Gastroesophageal sphincter (tissue), 3 donors: ENCODE data around the gene HM13.
"Not testable (repeated sequence)": the region's sequence is repeated elsewhere in the genome, so short reads cannot be mapped to it uniquely, and the experiment has no call there.

Experiments
- EP300 ChIP-seq: sonication (generic); formaldehyde crosslinking; IDR thresholded peaks from one replicate; pipeline ENCODE4 v1.6.1; 2017; ENCODE audit warnings: antibody characterized with exemption, mild to moderate bottlenecking
- POLR2A ChIP-seq, 2 donors: fragments of 450-650 bp; IDR thresholded peaks; one replicate each; pipeline ENCODE4 v1.6.1; 2017; ENCODE audit warnings: antibody characterized with exemption in 2 of 2, mild to moderate bottlenecking in 2 of 2, moderate library complexity in 1 of 2
- POLR2AphosphoS5 ChIP-seq: sonication (generic); formaldehyde crosslinking; IDR thresholded peaks from one replicate; pipeline ENCODE4 v1.6.1; 2017; ENCODE audit warnings: antibody characterized with exemption
- TF ChIP-seq, protein P1 (sequence below), 4 experiments: fragments of 200-600 bp in 2 of 4; fragments of 450-650 bp in 2 of 4; sonication (generic) in 1 of 4; IDR thresholded peaks; one replicate each; pipeline ENCODE4 v1.5.1; 2017 to 2019; ENCODE audit warnings: antibody characterized with exemption in 4 of 4, mild to moderate bottlenecking in 2 of 4, moderate library complexity in 2 of 4

DNA sequence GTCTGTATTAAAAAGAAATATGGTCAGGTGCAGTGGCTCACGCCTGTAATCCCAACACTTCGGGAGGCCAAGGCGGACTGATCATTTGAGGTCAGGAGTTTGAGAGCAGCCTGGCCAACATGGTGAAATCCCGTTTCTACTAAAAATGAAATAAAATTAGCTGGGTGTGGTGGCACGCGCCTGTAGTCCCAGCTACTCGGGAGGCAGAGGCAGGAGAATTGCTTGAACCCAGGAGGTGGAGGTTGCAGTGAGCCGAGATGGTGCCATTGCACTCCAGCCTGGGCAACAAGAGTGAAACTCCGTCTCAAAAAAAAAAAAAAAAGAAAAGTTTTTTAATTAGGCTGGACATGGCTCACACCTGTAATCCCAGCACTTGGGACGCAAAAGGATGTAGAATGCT, 60.7 kb downstream of the HM13 start:
- not testable (repeated sequence) for TF ChIP-seq POLR2A (IDR thresholded peaks at IDR 0.05); POLR2AphosphoS5; EP300
- TF ChIP-seq, protein P1, sequence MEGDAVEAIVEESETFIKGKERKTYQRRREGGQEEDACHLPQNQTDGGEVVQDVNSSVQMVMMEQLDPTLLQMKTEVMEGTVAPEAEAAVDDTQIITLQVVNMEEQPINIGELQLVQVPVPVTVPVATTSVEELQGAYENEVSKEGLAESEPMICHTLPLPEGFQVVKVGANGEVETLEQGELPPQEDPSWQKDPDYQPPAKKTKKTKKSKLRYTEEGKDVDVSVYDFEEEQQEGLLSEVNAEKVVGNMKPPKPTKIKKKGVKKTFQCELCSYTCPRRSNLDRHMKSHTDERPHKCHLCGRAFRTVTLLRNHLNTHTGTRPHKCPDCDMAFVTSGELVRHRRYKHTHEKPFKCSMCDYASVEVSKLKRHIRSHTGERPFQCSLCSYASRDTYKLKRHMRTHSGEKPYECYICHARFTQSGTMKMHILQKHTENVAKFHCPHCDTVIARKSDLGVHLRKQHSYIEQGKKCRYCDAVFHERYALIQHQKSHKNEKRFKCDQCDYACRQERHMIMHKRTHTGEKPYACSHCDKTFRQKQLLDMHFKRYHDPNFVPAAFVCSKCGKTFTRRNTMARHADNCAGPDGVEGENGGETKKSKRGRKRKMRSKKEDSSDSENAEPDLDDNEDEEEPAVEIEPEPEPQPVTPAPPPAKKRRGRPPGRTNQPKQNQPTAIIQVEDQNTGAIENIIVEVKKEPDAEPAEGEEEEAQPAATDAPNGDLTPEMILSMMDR (IDR thresholded peaks at IDR 0.05): not testable (repeated sequence)
